Natural killer cell treated with Interleukin-12 subunit alpha and Interleukin-12 subunit beta and Interleukin-15 and Interleukin-18, amount 100 ng/mL, for 72 hours (primary cell): ENCODE data around the gene RBM3. TPM values are rescaled to one million over a fixed set of nuclear protein-coding genes. Genes with fewer than 3 reads are reported as not detected.
"Not testable (repeated sequence)": the region's sequence is repeated elsewhere in the genome, so short reads cannot be mapped to it uniquely, and the experiment has no call there.

Experiments
- ATAC-seq, 2 donors: fragments of 150-1000 bp; cut with Tn5 transposase in 1 of 2; sonication (Bioruptor Pico), chemical (Tn5 transposase) in 1 of 2; 2 replicates each; pipeline ENCODE4 v1.10.0; 2021
- DNase-seq: peaks from one replicate; pipeline ENCODE4 v3.0.0; 2022; ENCODE audit warnings: low spot score
- H3K27ac Mint-ChIP-seq, 2 donors: 1 replicate in 1 of 2; 2 replicates in 1 of 2; pipeline ENCODE4 v1.8.0; 2022; ENCODE audit warnings: mixed read lengths in 2 of 2, mild to moderate bottlenecking in 1 of 2, moderate library complexity in 1 of 2
- H3K27me3 Mint-ChIP-seq, 2 donors: 1 replicate in 1 of 2; 2 replicates in 1 of 2; pipeline ENCODE4 v1.8.0; 2022; ENCODE audit warnings: mixed read lengths in 2 of 2
- H3K36me3 Mint-ChIP-seq: one replicate; pipeline ENCODE4 v1.8.0; 2022; ENCODE audit warnings: mixed read lengths
- H3K4me1 Mint-ChIP-seq, 2 donors: 1 replicate in 1 of 2; 2 replicates in 1 of 2; pipeline ENCODE4 v1.8.0; 2022; ENCODE audit warnings: low read depth in 2 of 2, mixed read lengths in 2 of 2, mild to moderate bottlenecking in 1 of 2
- H3K4me3 Mint-ChIP-seq: one replicate; pipeline ENCODE4 v1.8.0; 2022; ENCODE audit warnings: mixed read lengths
- H3K9me3 Mint-ChIP-seq: 2 replicates; pipeline ENCODE4 v1.8.0; 2022; ENCODE audit warnings: mixed read lengths
- total RNA-seq, 2 donors: library from RNA; stranded (reverse); gene quantifications; one replicate each; pipeline ENCODE4 v1.2.3, GENCODE V29; 2022

RBM3 gene
- 100 to 1,000 TPM; 329 to 362 TPM for total RNA-seq

GRCh38 chrX:48574270-48575266, at the start of gene RBM3:
Gene RBM3, plus strand, starts transcription at chrX:48574484. Its CDS starts 697 bp downstream, at chrX:48575181.
- DNase-seq: peak; percentile 95
- peak; percentile 93 to 96 for ATAC-seq
- Mint-ChIP-seq H3K36me3 (peaks cover 26% of the 10 kb centered on the region), H3K27me3 (no peaks in the 10 kb centered on the region), H3K4me1 (peaks cover 25 to 39% of the 10 kb centered on the region in 2 donors), H3K4me3 (peak within 1 kb of the TSS; percentile 95), H3K27ac (peak within 1 kb of the TSS; percentile 99 to 100), H3K9me3 (no peaks in the 10 kb centered on the region)

- Mint-ChIP-seq H3K36me3 (peaks cover 17% of the 10 kb centered on the region), H3K4me1 (peaks cover 17 to 18% of the 10 kb centered on the region in 2 donors)
- not testable (repeated sequence) for H3K27me3 Mint-ChIP-seq, H3K4me3 Mint-ChIP-seq, H3K27ac Mint-ChIP-seq, ATAC-seq, H3K9me3 Mint-ChIP-seq, DNase-seq
Measured at GRCh38 chrX:48525853-48526252, 48.4 kb upstream of the RBM3 start.

GRCh38 chrX:48530736-48531135, 43.5 kb upstream of the RBM3 start:
- ATAC-seq (no peak), DNase-seq (no peak)
- peaks cover 19% of the 10 kb centered on the region for H3K36me3 Mint-ChIP-seq
- no peak overlapping the region for H3K4me3 Mint-ChIP-seq
- peaks cover 32 to 45% of the 10 kb centered on the region in 2 donors for H3K4me1 Mint-ChIP-seq
- H3K9me3 Mint-ChIP-seq: no peaks in the 10 kb centered on the region
- peaks cover 0 to 7% of the 10 kb centered on the region in 2 donors for H3K27me3 Mint-ChIP-seq
- H3K27ac Mint-ChIP-seq: peak overlapping the region; percentile 56 to 74

- peaks cover 0 to 7% of the 10 kb centered on the region in 2 donors for H3K27me3 Mint-ChIP-seq
- DNase-seq: no peak
- H3K36me3 Mint-ChIP-seq: peaks cover 16% of the 10 kb centered on the region
- H3K4me1 Mint-ChIP-seq: peaks cover 30 to 43% of the 10 kb centered on the region in 2 donors
- peak overlapping the region; percentile 56 to 74 for H3K27ac Mint-ChIP-seq
- no peaks in the 10 kb centered on the region for H3K9me3 Mint-ChIP-seq
- peak overlapping the region; percentile 44 for H3K4me3 Mint-ChIP-seq
- ATAC-seq: peak; percentile 68 to 73
Measured at GRCh38 chrX:48531358-48531959, 42.8 kb upstream of the RBM3 start.

GRCh38 chrX:48532161-48532560, 42.1 kb upstream of the RBM3 start:
- Mint-ChIP-seq H3K27ac (peak overlapping the region; percentile 56 to 74), H3K4me3 (peak overlapping the region; percentile 44), H3K27me3 (peaks cover 0 to 5% of the 10 kb centered on the region in 2 donors), H3K9me3 (no peaks in the 10 kb centered on the region), H3K4me1 (peaks cover 27 to 38% of the 10 kb centered on the region in 2 donors), H3K36me3 (peaks cover 12% of the 10 kb centered on the region)
- ATAC-seq (no peak), DNase-seq (no peak)

- H3K36me3 Mint-ChIP-seq: peaks cover 11% of the 10 kb centered on the region
- no peaks in the 10 kb centered on the region for H3K9me3 Mint-ChIP-seq
- peak overlapping the region in 1 of 2 donors; percentile 74 for H3K27ac Mint-ChIP-seq
- ATAC-seq (no peak), DNase-seq (no peak)
- no peak overlapping the region for H3K4me3 Mint-ChIP-seq
- H3K4me1 Mint-ChIP-seq: peaks cover 27 to 42% of the 10 kb centered on the region in 2 donors
- H3K27me3 Mint-ChIP-seq: peaks cover 0 to 5% of the 10 kb centered on the region in 2 donors
Measured at GRCh38 chrX:48533165-48533564, 41.1 kb upstream of the RBM3 start.

GRCh38 chrX:48538641-48539344, 35.5 kb upstream of the RBM3 start:
- H3K9me3 Mint-ChIP-seq: no peaks in the 10 kb centered on the region
- H3K36me3 Mint-ChIP-seq: peaks cover 5% of the 10 kb centered on the region
- H3K4me1 Mint-ChIP-seq: peaks cover 23 to 34% of the 10 kb centered on the region in 2 donors
- H3K4me3 Mint-ChIP-seq: peak overlapping the region; percentile 96
- no peak for ATAC-seq
- peak overlapping the region; percentile 86 for H3K27ac Mint-ChIP-seq
- H3K27me3 Mint-ChIP-seq: peaks cover 0 to 5% of the 10 kb centered on the region in 2 donors
- DNase-seq: no peak

- peaks cover 18 to 27% of the 10 kb centered on the region in 2 donors for H3K4me1 Mint-ChIP-seq
- peak within 1 kb of the TSS; percentile 96 for H3K4me3 Mint-ChIP-seq
- peak within 1 kb of the TSS; percentile 86 for H3K27ac Mint-ChIP-seq
- peaks cover 5% of the 10 kb centered on the region for H3K36me3 Mint-ChIP-seq
- ATAC-seq: peak; percentile 89 to 94
- peak; percentile 98 for DNase-seq
- no peaks in the 10 kb centered on the region for H3K9me3 Mint-ChIP-seq
- H3K27me3 Mint-ChIP-seq: peaks cover 0 to 1% of the 10 kb centered on the region in 2 donors
Measured at GRCh38 chrX:48539345-48540027, 34.8 kb upstream of the RBM3 start, which contains the start of gene TBC1D25. Gene TBC1D25, plus strand, starts transcription at chrX:48539714. Its CDS starts 84 bp downstream, at chrX:48539798.

- Mint-ChIP-seq H3K27me3 (no peaks in the 10 kb centered on the region), H3K9me3 (no peaks in the 10 kb centered on the region), H3K27ac (peak overlapping the region; percentile 86), H3K36me3 (peaks cover 5% of the 10 kb centered on the region), H3K4me1 (peaks cover 18 to 25% of the 10 kb centered on the region in 2 donors), H3K4me3 (peak overlapping the region; percentile 96)
- no peak for DNase-seq
- peak; percentile 69 to 72 for ATAC-seq
Measured at GRCh38 chrX:48540028-48540375, 34.3 kb upstream of the RBM3 start.

GRCh38 chrX:48540480-48540879, 33.8 kb upstream of the RBM3 start:
- Mint-ChIP-seq H3K36me3 (peaks cover 5% of the 10 kb centered on the region), H3K4me3 (peak overlapping the region; percentile 96), H3K27ac (peak overlapping the region; percentile 86), H3K9me3 (no peaks in the 10 kb centered on the region), H3K27me3 (no peaks in the 10 kb centered on the region), H3K4me1 (peaks cover 19 to 22% of the 10 kb centered on the region in 2 donors)
- DNase-seq: no peak
- no peak for ATAC-seq

- Mint-ChIP-seq H3K27ac (peak overlapping the region; percentile 86), H3K36me3 (peaks cover 5% of the 10 kb centered on the region), H3K4me1 (peaks cover 19 to 20% of the 10 kb centered on the region in 2 donors), H3K27me3 (no peaks in the 10 kb centered on the region), H3K9me3 (no peaks in the 10 kb centered on the region), H3K4me3 (peak overlapping the region; percentile 96)
- DNase-seq: no peak
- ATAC-seq: no peak
Measured at GRCh38 chrX:48541140-48541814, 33.0 kb upstream of the RBM3 start.

- ATAC-seq (no peak), DNase-seq (no peak)
- Mint-ChIP-seq H3K4me1 (peaks cover 7 to 14% of the 10 kb centered on the region in 2 donors), H3K36me3 (peaks cover 10% of the 10 kb centered on the region), H3K27me3 (no peaks in the 10 kb centered on the region), H3K4me3 (no peak overlapping the region), H3K9me3 (no peaks in the 10 kb centered on the region), H3K27ac (no peak overlapping the region)
Measured at GRCh38 chrX:48548871-48549270, 25.4 kb upstream of the RBM3 start.
